ENCODE results near the gene MADCAM1. TPM values are rescaled to one million over a fixed set of nuclear protein-coding genes. Genes with fewer than 3 reads are reported as not detected.

Gene MADCAM1
- total and polyA plus RNA-seq, 10 of the 15 experiments (the other 5 are each of a cell fraction or from before 2014, with no cell fraction given): 0.06 to 0.32 (median 0.31) TPM; not detected in 5

GRCh38 chr19:532561-533363, 36.5 kb downstream of the MADCAM1 start (continued):
- TF ChIP-seq, protein P1, sequence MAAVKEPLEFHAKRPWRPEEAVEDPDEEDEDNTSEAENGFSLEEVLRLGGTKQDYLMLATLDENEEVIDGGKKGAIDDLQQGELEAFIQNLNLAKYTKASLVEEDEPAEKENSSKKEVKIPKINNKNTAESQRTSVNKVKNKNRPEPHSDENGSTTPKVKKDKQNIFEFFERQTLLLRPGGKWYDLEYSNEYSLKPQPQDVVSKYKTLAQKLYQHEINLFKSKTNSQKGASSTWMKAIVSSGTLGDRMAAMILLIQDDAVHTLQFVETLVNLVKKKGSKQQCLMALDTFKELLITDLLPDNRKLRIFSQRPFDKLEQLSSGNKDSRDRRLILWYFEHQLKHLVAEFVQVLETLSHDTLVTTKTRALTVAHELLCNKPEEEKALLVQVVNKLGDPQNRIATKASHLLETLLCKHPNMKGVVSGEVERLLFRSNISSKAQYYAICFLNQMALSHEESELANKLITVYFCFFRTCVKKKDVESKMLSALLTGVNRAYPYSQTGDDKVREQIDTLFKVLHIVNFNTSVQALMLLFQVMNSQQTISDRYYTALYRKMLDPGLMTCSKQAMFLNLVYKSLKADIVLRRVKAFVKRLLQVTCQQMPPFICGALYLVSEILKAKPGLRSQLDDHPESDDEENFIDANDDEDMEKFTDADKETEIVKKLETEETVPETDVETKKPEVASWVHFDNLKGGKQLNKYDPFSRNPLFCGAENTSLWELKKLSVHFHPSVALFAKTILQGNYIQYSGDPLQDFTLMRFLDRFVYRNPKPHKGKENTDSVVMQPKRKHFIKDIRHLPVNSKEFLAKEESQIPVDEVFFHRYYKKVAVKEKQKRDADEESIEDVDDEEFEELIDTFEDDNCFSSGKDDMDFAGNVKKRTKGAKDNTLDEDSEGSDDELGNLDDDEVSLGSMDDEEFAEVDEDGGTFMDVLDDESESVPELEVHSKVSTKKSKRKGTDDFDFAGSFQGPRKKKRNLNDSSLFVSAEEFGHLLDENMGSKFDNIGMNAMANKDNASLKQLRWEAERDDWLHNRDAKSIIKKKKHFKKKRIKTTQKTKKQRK (IDR thresholded peaks at IDR 0.05; ENCODE audit: low read depth, low read length): no peak
- TF ChIP-seq DPF2 (IDR thresholded peaks at IDR 0.05): no peak
- TF ChIP-seq POLR2AphosphoS2 (IDR thresholded peaks at IDR 0.05; ENCODE audit: low read depth, low read length): no peak
- no peak for TF ChIP-seq MYB (IDR thresholded peaks at IDR 0.05; ENCODE audit: borderline replicate concordance, low read depth, low read length)
- TF ChIP-seq GATAD2B (conservative IDR thresholded peaks at IDR 0.05; ENCODE audit: low read depth): no peak
- no peak for TF ChIP-seq IRF3 (IDR thresholded peaks at IDR 0.05)
- TF ChIP-seq SREBF1 (IDR thresholded peaks at IDR 0.05; ENCODE audit: low read length): no peak
- TF ChIP-seq TCF3 (IDR thresholded peaks at IDR 0.05; ENCODE audit: borderline replicate concordance, insufficient read depth, low read depth, low read length): 0 out of 2 replicates have a peak, but pooled peaks have one; percentile 34
- no peak for TF ChIP-seq CBFB (IDR thresholded peaks at IDR 0.05; ENCODE audit: low read depth)
- TF ChIP-seq MTA3 (IDR thresholded peaks at IDR 0.05; ENCODE audit: borderline replicate concordance, low read length): no peak
- TF ChIP-seq SMC3 (IDR thresholded peaks at IDR 0.05; ENCODE audit: borderline replicate concordance, low read length): no peak
- TF ChIP-seq E4F1 (IDR thresholded peaks at IDR 0.05; ENCODE audit: borderline replicate concordance, partially characterized antibody): no peak
- no peak for TF ChIP-seq PAX5 (IDR thresholded peaks at IDR 0.05; ENCODE audit: borderline replicate concordance, low read depth, low read length)
- TF ChIP-seq RFX5 (IDR thresholded peaks at IDR 0.05; ENCODE audit: low read depth, low read length): no peak
- no peak for TF ChIP-seq HDAC6 (IDR thresholded peaks at IDR 0.05; ENCODE audit: unreplicated experiment)
- TF ChIP-seq, protein P2, sequence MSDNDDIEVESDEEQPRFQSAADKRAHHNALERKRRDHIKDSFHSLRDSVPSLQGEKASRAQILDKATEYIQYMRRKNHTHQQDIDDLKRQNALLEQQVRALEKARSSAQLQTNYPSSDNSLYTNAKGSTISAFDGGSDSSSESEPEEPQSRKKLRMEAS (IDR thresholded peaks at IDR 0.05; ENCODE audit: low read depth, low read length): 0 out of 2 replicates have a peak, but pooled peaks have one; percentile 18
- no peak for TF ChIP-seq ZZZ3 (IDR thresholded peaks at IDR 0.05; ENCODE audit: control insufficient read depth, insufficient read length, low read depth)
- no peak for TF ChIP-seq SREBF2 (IDR thresholded peaks at IDR 0.05; ENCODE audit: low read length)
- no peak; the same call in 1 of the 2 replicates for TF ChIP-seq POLR2A (IDR thresholded peaks at IDR 0.05; ENCODE audit: low read depth, low read length)
- peak; percentile 13; the same call in 1 of the 2 replicates for TF ChIP-seq YY1 (IDR thresholded peaks at IDR 0.05; ENCODE audit: low read depth, low read length)
- 0 out of 2 replicates have a peak, but pooled peaks have one; percentile 20 for TF ChIP-seq RELB (IDR thresholded peaks at IDR 0.05; ENCODE audit: low read depth)
- TF ChIP-seq POLR2AphosphoS5 (IDR thresholded peaks at IDR 0.05; ENCODE audit: low read length): no peak; the same call in 1 of the 2 replicates
